ENCODE data around the gene FCHO2.

FCHO2 gene

DNA sequence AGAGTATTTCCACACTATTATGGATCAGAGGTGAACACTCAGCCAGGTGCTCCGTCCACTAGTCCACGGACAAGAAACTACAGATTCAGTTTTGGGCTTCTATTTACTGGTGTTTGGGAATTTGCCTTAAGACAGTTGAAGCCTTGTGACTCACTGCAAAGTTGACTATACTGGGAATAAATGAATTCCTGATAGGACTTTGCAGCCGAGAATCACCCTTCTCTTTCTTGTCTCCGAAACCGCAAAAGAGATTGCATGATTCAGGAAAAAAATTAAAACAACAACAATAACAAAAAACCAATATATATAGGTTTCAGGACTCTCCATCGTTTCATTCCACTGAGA, 165.2 kb downstream of the FCHO2 start:
- peak overlapping the region; percentile 79 for H3K4me3 ChIP-seq (ENCODE audit: low read depth, low read length)
- H3K27me3 ChIP-seq (replicated peaks), result no peaks in the 10 kb centered on the region
- H3K36me3 ChIP-seq (replicated peaks), result peaks cover 21% of the 10 kb centered on the region
- TF ChIP-seq, protein P1, sequence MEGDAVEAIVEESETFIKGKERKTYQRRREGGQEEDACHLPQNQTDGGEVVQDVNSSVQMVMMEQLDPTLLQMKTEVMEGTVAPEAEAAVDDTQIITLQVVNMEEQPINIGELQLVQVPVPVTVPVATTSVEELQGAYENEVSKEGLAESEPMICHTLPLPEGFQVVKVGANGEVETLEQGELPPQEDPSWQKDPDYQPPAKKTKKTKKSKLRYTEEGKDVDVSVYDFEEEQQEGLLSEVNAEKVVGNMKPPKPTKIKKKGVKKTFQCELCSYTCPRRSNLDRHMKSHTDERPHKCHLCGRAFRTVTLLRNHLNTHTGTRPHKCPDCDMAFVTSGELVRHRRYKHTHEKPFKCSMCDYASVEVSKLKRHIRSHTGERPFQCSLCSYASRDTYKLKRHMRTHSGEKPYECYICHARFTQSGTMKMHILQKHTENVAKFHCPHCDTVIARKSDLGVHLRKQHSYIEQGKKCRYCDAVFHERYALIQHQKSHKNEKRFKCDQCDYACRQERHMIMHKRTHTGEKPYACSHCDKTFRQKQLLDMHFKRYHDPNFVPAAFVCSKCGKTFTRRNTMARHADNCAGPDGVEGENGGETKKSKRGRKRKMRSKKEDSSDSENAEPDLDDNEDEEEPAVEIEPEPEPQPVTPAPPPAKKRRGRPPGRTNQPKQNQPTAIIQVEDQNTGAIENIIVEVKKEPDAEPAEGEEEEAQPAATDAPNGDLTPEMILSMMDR (IDR thresholded peaks at IDR 0.05; ENCODE audit: low read depth, low read length, missing control alignments), result no peak
- H3K27ac ChIP-seq, result peak overlapping the region; percentile 32
- peak; percentile 49 for DNase-seq
- in situ Hi-C loops (cut with HindIII; ENCODE audit: low pct_ligation_motif_present, low sequenced_read_pairs), result no loop called here

DNA sequence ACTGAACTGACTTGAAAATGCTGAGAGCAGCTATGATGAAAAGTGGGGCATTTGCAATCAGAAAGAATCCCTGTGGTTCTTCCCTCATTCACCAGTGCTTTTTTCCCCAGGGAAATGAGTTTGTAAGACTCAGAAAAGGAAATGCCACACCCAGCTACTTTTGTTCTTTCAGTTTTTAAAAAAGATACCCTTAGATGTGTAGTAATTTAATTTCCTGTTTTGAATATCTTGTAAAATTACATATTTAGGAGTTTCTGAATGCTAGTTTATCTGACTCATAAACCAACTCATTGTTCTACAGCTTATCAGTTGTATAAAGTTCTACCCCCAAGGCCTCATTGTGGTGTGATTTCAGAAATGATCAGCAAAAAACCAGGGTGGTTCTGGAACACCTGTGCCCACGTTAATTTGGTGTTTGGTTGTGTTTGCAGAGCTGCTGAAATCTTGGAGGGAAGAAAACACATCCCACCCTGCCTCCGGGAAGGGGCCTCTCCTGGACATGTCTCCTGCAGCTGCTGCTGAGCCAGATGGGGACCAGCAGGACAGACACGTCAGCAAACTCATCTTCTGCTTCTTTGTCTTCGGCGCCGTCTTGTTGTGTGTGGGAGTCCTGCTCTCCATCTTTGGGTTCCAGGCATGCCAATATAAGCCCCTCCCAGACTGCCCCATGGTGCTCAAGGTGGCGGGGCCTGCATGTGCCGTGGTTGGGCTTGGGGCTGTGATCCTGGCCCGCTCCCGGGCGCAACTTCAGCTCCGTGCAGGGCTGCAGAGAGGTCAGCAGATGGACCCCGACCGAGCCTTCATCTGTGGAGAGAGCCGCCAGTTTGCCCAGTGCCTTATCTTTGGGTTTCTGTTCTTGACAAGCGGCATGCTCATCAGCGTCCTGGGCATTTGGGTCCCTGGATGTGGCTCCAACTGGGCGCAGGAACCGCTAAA, 167.3 kb downstream of the FCHO2 start:
- peaks cover 24% of the 10 kb centered on the region for H3K36me3 ChIP-seq (replicated peaks)
- TF ChIP-seq, protein P1 (IDR thresholded peaks at IDR 0.05; ENCODE audit: low read depth, low read length, missing control alignments), result no peak
- DNase-seq, result peak; percentile 53

DNA sequence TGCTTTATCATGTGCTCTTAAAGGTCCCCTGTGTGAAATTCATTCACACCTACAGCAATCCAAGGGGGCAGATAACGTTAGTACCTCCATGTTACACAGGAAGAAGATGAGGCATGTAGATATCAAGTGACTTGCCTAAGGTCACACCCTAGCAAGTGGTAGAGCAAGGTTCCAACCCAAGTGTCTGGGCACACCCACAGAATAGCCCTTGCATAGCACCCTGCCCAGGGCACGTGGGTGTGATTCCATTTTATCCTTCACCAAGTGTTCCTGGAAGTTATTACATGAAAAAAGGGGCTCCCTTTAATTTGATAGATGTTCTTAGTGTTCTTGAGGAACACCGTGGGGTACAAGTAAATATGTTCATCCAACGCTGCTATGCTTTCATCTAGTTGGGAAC, 169.4 kb downstream of the FCHO2 start:
- in situ Hi-C loops (cut with HindIII; ENCODE audit: low pct_ligation_motif_present, low sequenced_read_pairs), result no loop called here
- no peak for DNase-seq
- no peak overlapping the region for H3K27ac ChIP-seq
- TF ChIP-seq, protein P1 (IDR thresholded peaks at IDR 0.05; ENCODE audit: low read depth, low read length, missing control alignments), result no peak
- H3K36me3 ChIP-seq (replicated peaks), result peaks cover 37% of the 10 kb centered on the region
- no peaks in the 10 kb centered on the region for H3K27me3 ChIP-seq (replicated peaks)
- H3K4me3 ChIP-seq (ENCODE audit: low read depth, low read length), result no peak overlapping the region

More for the DNA sequence above, 167.3 kb downstream of the FCHO2 start:
- Histone ChIP-seq H3K27me3 (replicated peaks) (no peaks in the 10 kb centered on the region), H3K27ac (peak overlapping the region; percentile 9), H3K4me3 (ENCODE audit: low read depth, low read length) (no peak overlapping the region)
- in situ Hi-C loops (cut with HindIII; ENCODE audit: low pct_ligation_motif_present, low sequenced_read_pairs), result no loop called here

DNA sequence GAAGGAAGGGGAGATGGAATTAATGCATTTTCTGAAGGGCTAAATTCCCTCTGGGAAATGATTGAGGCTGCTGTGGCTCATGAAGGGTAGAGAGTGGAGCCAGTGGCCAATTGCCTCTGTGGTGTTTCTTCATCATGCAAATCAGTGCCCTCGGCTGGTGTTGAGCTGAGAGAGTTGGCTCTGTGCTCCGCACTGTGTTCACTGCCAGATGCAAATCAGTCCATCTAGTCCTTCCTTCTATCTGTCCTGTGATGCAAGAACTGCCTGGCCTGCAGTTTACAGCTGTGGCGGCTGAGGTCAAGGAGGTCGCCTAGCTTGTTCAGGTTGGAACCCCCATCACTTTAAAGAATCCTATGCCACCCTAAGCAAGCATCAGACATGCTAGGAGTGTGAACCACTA, 170.5 kb downstream of the FCHO2 start:
- H3K36me3 ChIP-seq (replicated peaks), result peaks cover 37% of the 10 kb centered on the region
- H3K27me3 ChIP-seq (replicated peaks), result no peaks in the 10 kb centered on the region
- no peak overlapping the region for H3K4me3 ChIP-seq (ENCODE audit: low read depth, low read length)
- TF ChIP-seq, protein P1 (IDR thresholded peaks at IDR 0.05; ENCODE audit: low read depth, low read length, missing control alignments), result no peak
- DNase-seq, result no peak
- in situ Hi-C loops (cut with HindIII; ENCODE audit: low pct_ligation_motif_present, low sequenced_read_pairs), result no loop called here
- no peak overlapping the region for H3K27ac ChIP-seq

DNA sequence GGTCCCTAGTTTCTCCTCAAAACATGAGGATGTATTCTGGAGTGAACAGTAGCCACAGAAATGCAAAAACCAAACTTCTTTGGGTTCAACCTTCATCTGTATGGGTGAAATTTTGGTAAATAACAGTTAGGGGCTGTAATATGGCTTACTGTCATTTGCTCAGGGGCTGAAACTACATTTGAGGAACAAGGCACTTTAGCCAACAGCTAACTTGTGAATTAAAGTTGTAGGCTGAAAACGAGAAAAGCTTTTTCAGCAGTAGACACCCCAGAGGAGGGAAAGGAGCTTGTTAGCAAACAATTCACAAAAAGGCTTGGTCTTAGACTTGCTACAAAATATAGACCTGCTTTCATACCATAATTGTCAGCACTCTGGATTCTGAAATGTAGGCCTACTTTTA, 171.1 kb downstream of the FCHO2 start:
- no peak for DNase-seq
- no peak overlapping the region for H3K27ac ChIP-seq
- TF ChIP-seq, protein P1 (IDR thresholded peaks at IDR 0.05; ENCODE audit: low read depth, low read length, missing control alignments), result no peak
- H3K36me3 ChIP-seq (replicated peaks), result peaks cover 37% of the 10 kb centered on the region
- in situ Hi-C loops (cut with HindIII; ENCODE audit: low pct_ligation_motif_present, low sequenced_read_pairs), result no loop called here
- H3K4me3 ChIP-seq (ENCODE audit: low read depth, low read length), result no peak overlapping the region
- H3K27me3 ChIP-seq (replicated peaks), result no peaks in the 10 kb centered on the region
